K562 (cell line): ENCODE results near the gene SERTAD3. TPM values are rescaled to one million over a fixed set of nuclear protein-coding genes. Genes with fewer than 3 reads are reported as not detected.
A peak's percentile ranks its signal among the peaks of the same experiment; 100 is the strongest.

ENCODE experiments used
- CREB3 ChIP-seq: fragments of 450-650 bp; conservative IDR thresholded peaks from 2 replicates; pipeline ENCODE4 v1.6.1; 2016; ENCODE audit warnings: missing genetic modification characterization, low read depth, mild to moderate bottlenecking, missing compliant biosample characterization, moderate library complexity
- JUND ChIP-seq, 2 experiments: IDR thresholded peaks; 2 replicates in 1 of 2; 3 replicates in 1 of 2; pipeline ENCODE4 v1.6.1; 2011; ENCODE audit warnings: borderline replicate concordance in 2 of 2, low read depth in 2 of 2, low read length in 2 of 2, improper control_type of control experiment in 1 of 2, missing biosample characterization in 1 of 2, missing genetic modification characterization in 1 of 2, missing genetic modification reagents in 1 of 2
- NRF1 ChIP-seq, 2 experiments: fragments of 450-650 bp; IDR thresholded peaks in 1 of 2; conservative IDR thresholded peaks in 1 of 2; 2 replicates each; pipeline ENCODE4 v1.6.1; 2014; ENCODE audit warnings: mild to moderate bottlenecking in 2 of 2
- ZBTB5 ChIP-seq: fragments of 450-650 bp; IDR thresholded peaks from 2 replicates; pipeline ENCODE4 v1.6.1; 2017; ENCODE audit warnings: antibody characterized with exemption
- polyA plus RNA-seq, 8 experiments: library from polyadenylated mRNA; depleted of rRNA in 4 of 8; stranded (reverse) in 5 of 8; unstranded in 3 of 8; fragments of >200 nt; fragmentation: Nextera tagmentation in 2 of 8; fragmentation: Illumina TruSeq in 1 of 8; extraction: Ambion mirVana in 2 of 8; extraction: Trizol in 1 of 8; gene quantifications; 2 replicates each; pipeline versions ENCODE4 v1.2.1 to v1.2.3, GENCODE V29; 2011 to 2014; ENCODE audit warnings: inconsistent platforms in 1 of 8, missing spikeins in 1 of 8
- total RNA-seq, 7 experiments: library from RNA; depleted of rRNA in 6 of 7; stranded (reverse); fragments of >200 nt in 6 of 7; fragmentation: Illumina TruSeq in 2 of 7; extraction: Trizol in 2 of 7; gene quantifications; 2 replicates each; pipeline versions ENCODE4 v1.2.1 to v1.2.3, GENCODE V29; 2011 to 2021; ENCODE audit warnings: low replicate concordance in 1 of 7
- TF ChIP-seq, protein P1 (sequence below): fragments of 450-650 bp; conservative IDR thresholded peaks from 2 replicates; pipeline ENCODE4 v1.6.1; 2016; ENCODE audit warnings: missing genetic modification characterization, low read depth, mild to moderate bottlenecking, control low read depth, missing compliant biosample characterization
- TF ChIP-seq, protein P2 (sequence below): fragments of 200-800 bp; sonication (Bioruptor generic); IDR thresholded peaks from 2 replicates; pipeline ENCODE4 v1.6.1; 2017; ENCODE audit warnings: missing genetic modification characterization, missing compliant biosample characterization
- TF ChIP-seq, protein P3 (sequence below), 2 experiments: fragments of 450-650 bp; formaldehyde crosslinking in 1 of 2; IDR thresholded peaks; 2 replicates each; pipeline versions ENCODE4 v1.4.0 to v1.6.1; 2014 to 2020; ENCODE audit warnings: mild to moderate bottlenecking in 2 of 2, borderline replicate concordance in 1 of 2, low read depth in 1 of 2
- TF ChIP-seq, protein P4 (sequence below), 2 experiments: IDR thresholded peaks; 2 replicates each; pipeline ENCODE4 v1.6.1; 2011; ENCODE audit warnings: borderline replicate concordance in 1 of 2, control low read depth in 1 of 2, low read depth in 1 of 2, low read length in 1 of 2, mild to moderate bottlenecking in 1 of 2, mixed read lengths in 1 of 2, moderate library complexity in 1 of 2; ENCODE audit not compliant: insufficient read depth in 1 of 2, insufficient read length in 1 of 2, poor library complexity in 1 of 2, severe bottlenecking in 1 of 2; ENCODE audit errors: extremely low read depth in 1 of 2

The SERTAD3 gene
- total and polyA plus RNA-seq, 9 of the 15 experiments (the other 6 are each of a cell fraction or from before 2014, with no cell fraction given): 5.4 to 28.9 (median 17.5) TPM

- TF ChIP-seq ZBTB5 (no peak), CREB3 (tag) (no peak), JUND (IDR thresholded peaks at IDR 0.05; ENCODE audit: borderline replicate concordance, low read depth, low read length) (peak; percentile 43; the same call in 1 of the 2 replicates), JUND (tag; IDR thresholded peaks at IDR 0.05; ENCODE audit: borderline replicate concordance, low read depth, low read length) (no peak), NRF1 (conservative IDR thresholded peaks at IDR 0.05 in 1 of 2, IDR thresholded peaks at IDR 0.05 in 1 of 2) (no peak)
- TF ChIP-seq, protein P1, sequence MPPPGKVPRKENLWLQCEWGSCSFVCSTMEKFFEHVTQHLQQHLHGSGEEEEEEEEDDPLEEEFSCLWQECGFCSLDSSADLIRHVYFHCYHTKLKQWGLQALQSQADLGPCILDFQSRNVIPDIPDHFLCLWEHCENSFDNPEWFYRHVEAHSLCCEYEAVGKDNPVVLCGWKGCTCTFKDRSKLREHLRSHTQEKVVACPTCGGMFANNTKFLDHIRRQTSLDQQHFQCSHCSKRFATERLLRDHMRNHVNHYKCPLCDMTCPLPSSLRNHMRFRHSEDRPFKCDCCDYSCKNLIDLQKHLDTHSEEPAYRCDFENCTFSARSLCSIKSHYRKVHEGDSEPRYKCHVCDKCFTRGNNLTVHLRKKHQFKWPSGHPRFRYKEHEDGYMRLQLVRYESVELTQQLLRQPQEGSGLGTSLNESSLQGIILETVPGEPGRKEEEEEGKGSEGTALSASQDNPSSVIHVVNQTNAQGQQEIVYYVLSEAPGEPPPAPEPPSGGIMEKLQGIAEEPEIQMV: 0 out of 2 replicates have a peak, but pooled peaks have one; percentile 11
- TF ChIP-seq, protein P2, sequence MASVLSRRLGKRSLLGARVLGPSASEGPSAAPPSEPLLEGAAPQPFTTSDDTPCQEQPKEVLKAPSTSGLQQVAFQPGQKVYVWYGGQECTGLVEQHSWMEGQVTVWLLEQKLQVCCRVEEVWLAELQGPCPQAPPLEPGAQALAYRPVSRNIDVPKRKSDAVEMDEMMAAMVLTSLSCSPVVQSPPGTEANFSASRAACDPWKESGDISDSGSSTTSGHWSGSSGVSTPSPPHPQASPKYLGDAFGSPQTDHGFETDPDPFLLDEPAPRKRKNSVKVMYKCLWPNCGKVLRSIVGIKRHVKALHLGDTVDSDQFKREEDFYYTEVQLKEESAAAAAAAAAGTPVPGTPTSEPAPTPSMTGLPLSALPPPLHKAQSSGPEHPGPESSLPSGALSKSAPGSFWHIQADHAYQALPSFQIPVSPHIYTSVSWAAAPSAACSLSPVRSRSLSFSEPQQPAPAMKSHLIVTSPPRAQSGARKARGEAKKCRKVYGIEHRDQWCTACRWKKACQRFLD: 0 out of 2 replicates have a peak, but pooled peaks have one; percentile 0
- TF ChIP-seq, protein P3, sequence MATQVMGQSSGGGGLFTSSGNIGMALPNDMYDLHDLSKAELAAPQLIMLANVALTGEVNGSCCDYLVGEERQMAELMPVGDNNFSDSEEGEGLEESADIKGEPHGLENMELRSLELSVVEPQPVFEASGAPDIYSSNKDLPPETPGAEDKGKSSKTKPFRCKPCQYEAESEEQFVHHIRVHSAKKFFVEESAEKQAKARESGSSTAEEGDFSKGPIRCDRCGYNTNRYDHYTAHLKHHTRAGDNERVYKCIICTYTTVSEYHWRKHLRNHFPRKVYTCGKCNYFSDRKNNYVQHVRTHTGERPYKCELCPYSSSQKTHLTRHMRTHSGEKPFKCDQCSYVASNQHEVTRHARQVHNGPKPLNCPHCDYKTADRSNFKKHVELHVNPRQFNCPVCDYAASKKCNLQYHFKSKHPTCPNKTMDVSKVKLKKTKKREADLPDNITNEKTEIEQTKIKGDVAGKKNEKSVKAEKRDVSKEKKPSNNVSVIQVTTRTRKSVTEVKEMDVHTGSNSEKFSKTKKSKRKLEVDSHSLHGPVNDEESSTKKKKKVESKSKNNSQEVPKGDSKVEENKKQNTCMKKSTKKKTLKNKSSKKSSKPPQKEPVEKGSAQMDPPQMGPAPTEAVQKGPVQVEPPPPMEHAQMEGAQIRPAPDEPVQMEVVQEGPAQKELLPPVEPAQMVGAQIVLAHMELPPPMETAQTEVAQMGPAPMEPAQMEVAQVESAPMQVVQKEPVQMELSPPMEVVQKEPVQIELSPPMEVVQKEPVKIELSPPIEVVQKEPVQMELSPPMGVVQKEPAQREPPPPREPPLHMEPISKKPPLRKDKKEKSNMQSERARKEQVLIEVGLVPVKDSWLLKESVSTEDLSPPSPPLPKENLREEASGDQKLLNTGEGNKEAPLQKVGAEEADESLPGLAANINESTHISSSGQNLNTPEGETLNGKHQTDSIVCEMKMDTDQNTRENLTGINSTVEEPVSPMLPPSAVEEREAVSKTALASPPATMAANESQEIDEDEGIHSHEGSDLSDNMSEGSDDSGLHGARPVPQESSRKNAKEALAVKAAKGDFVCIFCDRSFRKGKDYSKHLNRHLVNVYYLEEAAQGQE (IDR thresholded peaks at IDR 0.05; ENCODE audit: borderline replicate concordance): peak; percentile 55
- TF ChIP-seq, protein P3 (CRISPR knock-in tag; IDR thresholded peaks at IDR 0.05; ENCODE audit: low read depth): no peak
- TF ChIP-seq, protein P4, sequence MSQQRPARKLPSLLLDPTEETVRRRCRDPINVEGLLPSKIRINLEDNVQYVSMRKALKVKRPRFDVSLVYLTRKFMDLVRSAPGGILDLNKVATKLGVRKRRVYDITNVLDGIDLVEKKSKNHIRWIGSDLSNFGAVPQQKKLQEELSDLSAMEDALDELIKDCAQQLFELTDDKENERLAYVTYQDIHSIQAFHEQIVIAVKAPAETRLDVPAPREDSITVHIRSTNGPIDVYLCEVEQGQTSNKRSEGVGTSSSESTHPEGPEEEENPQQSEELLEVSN (IDR thresholded peaks at IDR 0.05; ENCODE audit: borderline replicate concordance in 1 of 2, extremely low read depth in 1 of 2, insufficient read depth in 1 of 2, insufficient read length in 1 of 2, low read depth in 1 of 2, low read length in 1 of 2, poor library complexity in 1 of 2, severe bottlenecking in 1 of 2): peak in 1 of 2 experiments; percentile 27
These were observed 734 bp upstream of the SERTAD3 start (continued) for GRCh38 chr19:40444825-40445312.
